ENCODE results near the gene ZPR1. TPM values are rescaled to one million over a fixed set of nuclear protein-coding genes. Genes with fewer than 3 reads are reported as not detected.
"Not testable (repeated sequence)": the region's sequence is repeated elsewhere in the genome, so short reads cannot be mapped to it uniquely, and the experiment has no call there.

The ZPR1 gene
- total and polyA plus RNA-seq, 9 donors = 33.8 to 44.4 (median 36.4) TPM

GRCh38 chr11:116762132-116762531, 25.7 kb downstream of the ZPR1 start:
- DNase-seq = no peak
- no CpG with 5 or more reads among the region's 2 CpGs for WGBS (ENCODE audit: insufficient coverage)
- H3K27ac ChIP-seq (ENCODE audit: low read length) = no peak overlapping the region
- H3K36me3 ChIP-seq (ENCODE audit: control insufficient read depth, insufficient read depth, low read length) = peaks cover 40% of the 10 kb centered on the region
- no peaks in the 10 kb centered on the region for H3K27me3 ChIP-seq (ENCODE audit: control insufficient read depth, insufficient read depth, low read length)
- no peaks in the 10 kb centered on the region for H3K9me3 ChIP-seq (replicated peaks; ENCODE audit: control insufficient read depth, low read depth, low read length)
- H3K4me1 ChIP-seq (ENCODE audit: control insufficient read depth, insufficient read depth, low read length) = no peaks in the 10 kb centered on the region
- H3K4me3 ChIP-seq (ENCODE audit: low read length) = no peak overlapping the region

- 96% methylated on average over 8 of the region's 8 CpGs for WGBS (ENCODE audit: insufficient coverage)
- peaks cover 43% of the 10 kb centered on the region for H3K36me3 ChIP-seq (ENCODE audit: control insufficient read depth, insufficient read depth, low read length)
- not testable (repeated sequence) for H3K4me1 ChIP-seq (ENCODE audit: control insufficient read depth, insufficient read depth, low read length); DNase-seq; H3K27me3 ChIP-seq (ENCODE audit: control insufficient read depth, insufficient read depth, low read length); H3K4me3 ChIP-seq (ENCODE audit: low read length); H3K9me3 ChIP-seq (replicated peaks; ENCODE audit: control insufficient read depth, low read depth, low read length); H3K27ac ChIP-seq (ENCODE audit: low read length)
Observed at GRCh38 chr11:116756044-116756443, 31.8 kb downstream of the ZPR1 start.

GRCh38 chr11:116750070-116750718, 37.6 kb downstream of the ZPR1 start:
- WGBS (ENCODE audit: insufficient coverage) = 98% methylated on average over 2 of the region's 2 CpGs
- Histone ChIP-seq H3K27ac (ENCODE audit: low read length) (no peak overlapping the region), H3K4me1 (ENCODE audit: control insufficient read depth, insufficient read depth, low read length) (no peaks in the 10 kb centered on the region), H3K27me3 (ENCODE audit: control insufficient read depth, insufficient read depth, low read length) (no peaks in the 10 kb centered on the region), H3K36me3 (ENCODE audit: control insufficient read depth, insufficient read depth, low read length) (peaks cover 43% of the 10 kb centered on the region), H3K4me3 (ENCODE audit: low read length) (no peak overlapping the region), H3K9me3 (replicated peaks; ENCODE audit: control insufficient read depth, low read depth, low read length) (no peaks in the 10 kb centered on the region)
- DNase-seq = no peak

GRCh38 chr11:116742104-116742503, 45.7 kb downstream of the ZPR1 start:
- DNase-seq = no peak
- peaks cover 14% of the 10 kb centered on the region for H3K36me3 ChIP-seq (ENCODE audit: control insufficient read depth, insufficient read depth, low read length)
- H3K9me3 ChIP-seq (replicated peaks; ENCODE audit: control insufficient read depth, low read depth, low read length) = no peaks in the 10 kb centered on the region
- WGBS (ENCODE audit: insufficient coverage) = no CpG with 5 or more reads among the region's 6 CpGs
- H3K4me1 ChIP-seq (ENCODE audit: control insufficient read depth, insufficient read depth, low read length) = no peaks in the 10 kb centered on the region
- H3K27me3 ChIP-seq (ENCODE audit: control insufficient read depth, insufficient read depth, low read length) = no peaks in the 10 kb centered on the region
- H3K27ac ChIP-seq (ENCODE audit: low read length) = no peak overlapping the region
- H3K4me3 ChIP-seq (ENCODE audit: low read length) = no peak overlapping the region

GRCh38 chr11:116740741-116741140, 47.1 kb downstream of the ZPR1 start:
- Histone ChIP-seq H3K27me3 (ENCODE audit: control insufficient read depth, insufficient read depth, low read length) (no peaks in the 10 kb centered on the region), H3K4me3 (ENCODE audit: low read length) (no peak overlapping the region), H3K4me1 (ENCODE audit: control insufficient read depth, insufficient read depth, low read length) (no peaks in the 10 kb centered on the region), H3K9me3 (replicated peaks; ENCODE audit: control insufficient read depth, low read depth, low read length) (no peaks in the 10 kb centered on the region), H3K36me3 (ENCODE audit: control insufficient read depth, insufficient read depth, low read length) (peaks cover 6% of the 10 kb centered on the region), H3K27ac (ENCODE audit: low read length) (no peak overlapping the region)
- no peak for DNase-seq
- WGBS (ENCODE audit: insufficient coverage) = 58% methylated on average over 3 of the region's 4 CpGs

GRCh38 chr11:116738975-116739374, 48.8 kb downstream of the ZPR1 start:
- 55% methylated on average over 2 of the region's 2 CpGs for WGBS (ENCODE audit: insufficient coverage)
- H3K9me3 ChIP-seq (replicated peaks; ENCODE audit: control insufficient read depth, low read depth, low read length) = no peaks in the 10 kb centered on the region

GRCh38 chr11:116736763-116737162, 51.1 kb downstream of the ZPR1 start:
- Histone ChIP-seq H3K27ac (ENCODE audit: low read length) (no peak overlapping the region), H3K27me3 (ENCODE audit: control insufficient read depth, insufficient read depth, low read length) (peaks cover 6% of the 10 kb centered on the region), H3K9me3 (replicated peaks; ENCODE audit: control insufficient read depth, low read depth, low read length) (no peaks in the 10 kb centered on the region), H3K4me3 (ENCODE audit: low read length) (no peak overlapping the region), H3K36me3 (ENCODE audit: control insufficient read depth, insufficient read depth, low read length) (no peaks in the 10 kb centered on the region), H3K4me1 (ENCODE audit: control insufficient read depth, insufficient read depth, low read length) (peaks cover 10% of the 10 kb centered on the region)
- no CpG with 5 or more reads among the region's 3 CpGs for WGBS (ENCODE audit: insufficient coverage)
- DNase-seq = no peak

More at GRCh38 chr11:116738975-116739374, 48.8 kb downstream of the ZPR1 start:
- Histone ChIP-seq H3K4me1 (ENCODE audit: control insufficient read depth, insufficient read depth, low read length) (no peaks in the 10 kb centered on the region), H3K36me3 (ENCODE audit: control insufficient read depth, insufficient read depth, low read length) (peaks cover under 1% of the 10 kb centered on the region), H3K4me3 (ENCODE audit: low read length) (no peak overlapping the region), H3K27me3 (ENCODE audit: control insufficient read depth, insufficient read depth, low read length) (no peaks in the 10 kb centered on the region), H3K27ac (ENCODE audit: low read length) (no peak overlapping the region)
- DNase-seq = no peak

- peaks cover 23% of the 10 kb centered on the region for H3K4me1 ChIP-seq (ENCODE audit: control insufficient read depth, insufficient read depth, low read length)
- 60% methylated on average over 11 of the region's 11 CpGs for WGBS (ENCODE audit: insufficient coverage)
- no peaks in the 10 kb centered on the region for H3K36me3 ChIP-seq (ENCODE audit: control insufficient read depth, insufficient read depth, low read length)
- H3K4me3 ChIP-seq (ENCODE audit: low read length) = no peak overlapping the region
- no peaks in the 10 kb centered on the region for H3K9me3 ChIP-seq (replicated peaks; ENCODE audit: control insufficient read depth, low read depth, low read length)
- H3K27me3 ChIP-seq (ENCODE audit: control insufficient read depth, insufficient read depth, low read length) = peaks cover 22% of the 10 kb centered on the region
- no peak for DNase-seq
- no peak overlapping the region for H3K27ac ChIP-seq (ENCODE audit: low read length)
Observed at GRCh38 chr11:116733969-116734508, 53.8 kb downstream of the ZPR1 start.

- no peaks in the 10 kb centered on the region for H3K36me3 ChIP-seq (ENCODE audit: control insufficient read depth, insufficient read depth, low read length)
- no peaks in the 10 kb centered on the region for H3K9me3 ChIP-seq (replicated peaks; ENCODE audit: control insufficient read depth, low read depth, low read length)
- H3K27me3 ChIP-seq (ENCODE audit: control insufficient read depth, insufficient read depth, low read length) = peaks cover 27% of the 10 kb centered on the region
- WGBS (ENCODE audit: insufficient coverage) = 68% methylated on average over 6 of the region's 10 CpGs
- no peak for DNase-seq
- H3K4me3 ChIP-seq (ENCODE audit: low read length) = no peak overlapping the region
- no peak overlapping the region for H3K27ac ChIP-seq (ENCODE audit: low read length)
- peaks cover 23% of the 10 kb centered on the region for H3K4me1 ChIP-seq (ENCODE audit: control insufficient read depth, insufficient read depth, low read length)
Observed at GRCh38 chr11:116733043-116733755, 54.6 kb downstream of the ZPR1 start.

GRCh38 chr11:116732271-116733042, 55.4 kb downstream of the ZPR1 start:
- Histone ChIP-seq H3K27ac (ENCODE audit: low read length) (no peak overlapping the region), H3K4me3 (ENCODE audit: low read length) (no peak overlapping the region), H3K9me3 (replicated peaks; ENCODE audit: control insufficient read depth, low read depth, low read length) (no peaks in the 10 kb centered on the region), H3K36me3 (ENCODE audit: control insufficient read depth, insufficient read depth, low read length) (no peaks in the 10 kb centered on the region), H3K27me3 (ENCODE audit: control insufficient read depth, insufficient read depth, low read length) (peaks cover 30% of the 10 kb centered on the region), H3K4me1 (ENCODE audit: control insufficient read depth, insufficient read depth, low read length) (peaks cover 23% of the 10 kb centered on the region)
- peak; percentile 65 for DNase-seq
- WGBS (ENCODE audit: insufficient coverage) = 25% methylated on average over 22 of the region's 25 CpGs
